KG1 (cell line): ENCODE data around the gene NFE2.
"Not testable (repeated sequence)": the region's sequence is repeated elsewhere in the genome, so short reads cannot be mapped to it uniquely, and the experiment has no call there.

Source experiments
- DNase-seq: peaks from one replicate; lab custom pipeline; 2025; lab: John Stamatoyannopoulos, UW

The NFE2 gene

DNA sequence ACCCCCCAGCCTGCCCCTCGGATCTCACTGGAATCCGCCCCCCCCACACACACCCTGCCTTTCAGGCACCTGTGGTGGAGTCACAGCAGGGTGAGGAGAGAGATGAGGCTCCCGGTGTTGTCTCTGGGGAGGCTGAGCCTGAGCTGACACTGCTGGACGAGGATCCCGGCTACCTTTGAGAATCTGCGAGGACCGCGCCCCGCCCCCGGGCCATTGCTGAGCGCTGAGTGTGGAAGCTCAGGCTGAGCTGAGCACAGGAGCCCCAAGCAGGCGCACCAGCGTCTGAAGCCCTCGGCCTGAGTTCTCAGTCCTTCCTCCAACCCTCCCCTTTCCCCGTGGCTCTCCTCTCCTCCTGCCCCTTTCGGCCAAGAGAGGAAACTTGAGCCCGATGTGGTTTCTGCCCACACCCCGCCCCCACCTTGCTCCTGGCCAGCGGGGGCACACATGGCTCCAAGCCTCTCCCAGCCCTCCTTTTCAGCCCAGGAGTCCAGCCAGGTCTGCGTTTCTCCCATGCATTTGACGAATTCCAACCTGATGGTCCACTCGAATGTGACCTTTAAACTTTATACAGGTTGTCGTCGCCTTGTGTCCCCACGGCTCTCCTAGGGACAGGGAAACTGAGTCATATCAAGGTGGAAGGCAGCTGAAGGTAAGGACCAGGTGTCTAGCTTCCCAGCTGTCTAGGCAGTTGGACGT, at the start of gene NFE2:
TSS of gene NFE2 (minus strand) at position 284 of the 696 bp plus-strand sequence. CDS start 5,767 bp downstream, outside the sequence.
- no peak for DNase-seq

GRCh38 chr12:54349679-54350078, 48.9 kb upstream of the NFE2 start:
- no peak for DNase-seq

- no peak for DNase-seq
Observed at GRCh38 chr12:54349036-54349435, 48.2 kb upstream of the NFE2 start.

GRCh38 chr12:54341378-54342300, 40.8 kb upstream of the NFE2 start:
- DNase-seq: no peak

DNA sequence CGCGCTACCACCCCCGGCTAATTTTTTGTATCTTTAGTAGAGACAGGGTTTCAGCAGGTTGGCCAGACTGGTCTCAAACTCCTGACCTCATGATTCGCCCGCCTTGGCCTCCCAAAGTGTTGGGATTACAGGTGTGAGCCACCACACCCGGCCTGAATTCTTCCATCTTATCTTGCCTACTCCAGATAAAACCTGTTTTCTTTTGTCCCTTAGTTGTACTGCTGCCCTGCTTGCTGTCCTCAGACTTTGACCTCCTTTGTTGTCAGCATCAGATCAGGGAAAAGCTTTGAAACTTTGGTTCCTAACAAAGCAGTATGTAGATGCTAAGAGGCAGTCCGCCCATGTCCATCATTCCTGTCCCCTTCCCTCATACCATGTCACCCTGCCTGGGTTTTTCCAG, 40.0 kb upstream of the NFE2 start:
- no peak for DNase-seq

GRCh38 chr12:54338698-54339296, 38.0 kb upstream of the NFE2 start:
- DNase-seq: no peak

- no peak for DNase-seq
Observed at GRCh38 chr12:54337854-54338650, 37.2 kb upstream of the NFE2 start.

DNA sequence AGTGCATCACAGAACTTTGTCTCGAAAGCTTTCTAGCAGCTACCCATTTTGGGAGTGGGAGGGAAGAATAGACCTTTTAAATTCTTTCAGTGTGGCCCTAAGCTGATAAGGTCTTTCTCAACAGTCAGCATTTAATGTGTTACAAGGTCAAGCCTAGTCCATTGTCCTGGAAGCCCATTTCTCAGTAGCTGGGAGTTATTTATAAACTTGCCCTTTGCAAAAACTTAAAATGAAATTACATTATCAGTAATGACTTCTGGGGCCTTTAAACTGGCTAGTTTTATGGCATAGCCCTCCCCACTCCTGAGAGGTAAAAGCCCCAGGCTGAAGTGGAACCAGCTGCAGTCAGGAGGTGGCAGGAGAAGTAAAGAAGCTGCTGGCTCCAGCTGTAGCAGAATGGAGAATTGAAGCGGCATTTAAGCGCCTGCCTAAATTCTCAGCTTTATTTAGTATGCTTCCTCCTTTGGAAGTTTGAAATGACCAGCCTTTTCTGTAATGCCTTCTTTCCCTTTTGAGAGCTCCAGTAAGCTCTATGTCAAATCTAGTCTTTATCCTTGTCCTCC, 36.5 kb upstream of the NFE2 start:
- DNase-seq: no peak

GRCh38 chr12:54333420-54334034, 32.7 kb upstream of the NFE2 start:
- no peak for DNase-seq

- no peak for DNase-seq
Observed at GRCh38 chr12:54331461-54331860, 30.6 kb upstream of the NFE2 start.

- DNase-seq: no peak
Observed at GRCh38 chr12:54330442-54330841, 29.6 kb upstream of the NFE2 start.

DNA sequence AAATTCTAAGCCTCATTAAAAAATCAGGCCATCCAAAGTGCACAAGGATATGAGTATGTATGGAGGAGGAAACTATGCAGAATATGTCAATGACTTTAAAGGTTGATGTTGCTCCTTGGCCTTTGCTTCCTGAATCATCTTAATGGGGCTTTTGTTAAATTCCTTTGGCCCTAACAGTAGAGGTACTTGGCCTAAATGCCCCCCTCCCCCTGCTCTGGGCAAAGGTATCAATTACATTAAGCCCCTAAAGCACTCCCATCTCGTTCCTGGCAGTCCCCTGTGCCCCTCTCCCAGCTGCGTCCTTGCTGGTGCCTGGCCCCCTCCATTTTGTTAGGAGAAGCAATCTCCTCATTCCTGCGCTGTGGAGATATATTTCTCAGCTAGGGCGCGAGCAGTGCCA, 28.9 kb upstream of the NFE2 start:
- DNase-seq: no peak

GRCh38 chr12:54328595-54329337, 28.0 kb upstream of the NFE2 start:
- no peak for DNase-seq

GRCh38 chr12:54325442-54326109, 24.8 kb upstream of the NFE2 start:
- not testable (repeated sequence) for DNase-seq

- peak; percentile 81 for DNase-seq
Observed at GRCh38 chr12:54324617-54325441, 24.0 kb upstream of the NFE2 start, which contains the start of gene COPZ1. Gene COPZ1, plus strand, starts transcription at chr12:54325131. Its CDS starts 33 bp downstream, at chr12:54325164.

DNA sequence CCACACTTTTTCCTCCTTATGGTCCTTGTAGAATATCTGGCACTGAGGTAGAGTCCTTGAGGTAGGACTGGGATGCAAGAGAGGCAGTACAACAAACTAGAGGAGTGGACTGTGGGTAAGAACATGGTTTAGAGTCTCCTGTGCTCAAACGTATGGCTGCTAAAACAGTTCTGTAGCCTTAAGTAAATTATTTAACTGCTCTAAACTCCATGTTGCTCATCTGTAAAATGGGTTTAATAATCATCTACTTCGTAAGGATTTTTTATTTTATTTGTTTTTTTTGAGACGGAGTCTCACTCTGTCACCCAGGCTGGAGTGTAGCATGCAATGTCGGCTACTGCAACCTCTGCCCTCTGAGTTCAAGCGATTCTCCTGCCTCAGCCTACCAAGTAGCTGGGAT, 20.5 kb upstream of the NFE2 start:
- DNase-seq: no peak

DNA sequence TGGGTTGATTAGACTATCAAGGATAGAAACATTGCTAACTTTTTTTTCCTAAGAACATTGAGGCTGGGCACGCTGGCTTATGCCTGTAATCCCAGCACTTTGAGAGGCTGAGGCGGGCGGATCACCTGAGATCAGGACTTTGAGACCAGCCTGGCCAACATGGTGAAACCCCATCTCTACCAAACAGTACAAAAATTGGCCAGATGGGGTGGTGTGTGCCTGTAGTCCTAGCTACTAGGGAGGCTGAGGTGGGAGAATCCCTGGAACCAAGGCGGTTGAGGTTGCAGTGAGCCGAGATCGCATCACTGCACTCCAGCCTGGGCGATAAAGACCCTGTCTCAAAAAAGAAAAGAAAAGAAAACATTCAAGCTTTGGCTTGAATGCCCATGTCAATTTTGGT, 11.5 kb upstream of the NFE2 start:
- DNase-seq: not testable (repeated sequence)

DNA sequence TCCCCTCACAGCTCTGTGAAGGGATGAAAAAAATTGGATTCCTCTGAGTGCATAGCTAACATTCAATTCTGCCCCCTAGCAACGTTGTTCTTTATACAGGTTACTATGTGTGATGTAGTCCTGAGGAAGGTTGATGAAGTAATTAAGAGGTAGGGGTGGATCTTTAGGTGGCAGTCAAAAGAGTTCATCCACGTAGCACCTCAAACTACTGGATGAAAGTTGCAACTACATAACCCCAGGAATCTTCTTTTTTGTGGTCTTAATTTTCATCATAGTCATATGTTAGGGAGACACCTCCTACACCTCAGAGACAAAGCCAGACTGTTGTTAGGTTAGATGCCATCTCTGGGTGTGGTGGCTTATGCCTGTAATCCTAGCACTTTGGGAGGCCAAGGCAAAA, 10.2 kb upstream of the NFE2 start:
- DNase-seq: no peak
